ENCODE data around the gene CTDNEP1. TPM values are rescaled to one million over a fixed set of nuclear protein-coding genes. Genes with fewer than 3 reads are reported as not detected.

CTDNEP1 gene
- total RNA-seq, 1 experiment from 2014 or later, result 132 TPM

DNA sequence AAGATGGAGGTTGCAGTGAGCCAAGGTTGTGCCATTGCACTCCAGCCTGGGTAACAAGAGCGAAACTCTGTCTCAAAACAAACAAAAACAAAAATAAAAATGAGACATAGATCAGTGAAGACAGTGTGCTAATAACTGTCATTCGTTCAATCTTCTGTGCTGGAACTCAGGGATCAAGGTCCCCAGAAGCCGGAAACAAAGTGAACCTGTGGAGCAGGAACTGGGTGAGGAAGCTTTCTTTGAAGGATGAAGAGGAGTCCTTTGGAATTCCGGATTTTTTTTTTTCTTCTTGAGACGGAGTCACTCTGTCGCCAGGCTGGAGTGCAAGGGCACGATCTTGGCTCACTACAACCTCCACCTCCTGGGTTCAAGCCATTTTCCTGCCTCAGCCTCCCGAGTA is 27.9 kb upstream of the CTDNEP1 start:
- no peak overlapping the region for H3K27ac ChIP-seq (ENCODE audit: low read length)
- no peak overlapping the region for H3K4me3 ChIP-seq (ENCODE audit: low read depth in 2 of 2, low read length in 2 of 2)
- no peaks in the 10 kb centered on the region for H3K36me3 ChIP-seq (ENCODE audit: control insufficient read depth, insufficient read depth, low read length)
- no peaks in the 10 kb centered on the region for H3K27me3 ChIP-seq (ENCODE audit: control insufficient read depth, insufficient read depth, low read length)
- in situ Hi-C loops (cut with HindIII; ENCODE audit: low pct_unique_long_range_greater_than_20kb, low sequenced_read_pairs) (no loop called here), intact Hi-C loops (cut with micrococcal nuclease; ENCODE audit: unreplicated experiment) (no loop called here)
- TF ChIP-seq TCF7L2 (IDR thresholded peaks at IDR 0.05; ENCODE audit: low read depth, low read length) (no peak), SIN3A (IDR thresholded peaks at IDR 0.05; ENCODE audit: borderline replicate concordance, insufficient read depth, low read depth, low read length) (no peak), POLR2AphosphoS5 (IDR thresholded peaks at IDR 0.05; ENCODE audit: low read depth, low read length) (no peak)
- TF ChIP-seq, protein P1, sequence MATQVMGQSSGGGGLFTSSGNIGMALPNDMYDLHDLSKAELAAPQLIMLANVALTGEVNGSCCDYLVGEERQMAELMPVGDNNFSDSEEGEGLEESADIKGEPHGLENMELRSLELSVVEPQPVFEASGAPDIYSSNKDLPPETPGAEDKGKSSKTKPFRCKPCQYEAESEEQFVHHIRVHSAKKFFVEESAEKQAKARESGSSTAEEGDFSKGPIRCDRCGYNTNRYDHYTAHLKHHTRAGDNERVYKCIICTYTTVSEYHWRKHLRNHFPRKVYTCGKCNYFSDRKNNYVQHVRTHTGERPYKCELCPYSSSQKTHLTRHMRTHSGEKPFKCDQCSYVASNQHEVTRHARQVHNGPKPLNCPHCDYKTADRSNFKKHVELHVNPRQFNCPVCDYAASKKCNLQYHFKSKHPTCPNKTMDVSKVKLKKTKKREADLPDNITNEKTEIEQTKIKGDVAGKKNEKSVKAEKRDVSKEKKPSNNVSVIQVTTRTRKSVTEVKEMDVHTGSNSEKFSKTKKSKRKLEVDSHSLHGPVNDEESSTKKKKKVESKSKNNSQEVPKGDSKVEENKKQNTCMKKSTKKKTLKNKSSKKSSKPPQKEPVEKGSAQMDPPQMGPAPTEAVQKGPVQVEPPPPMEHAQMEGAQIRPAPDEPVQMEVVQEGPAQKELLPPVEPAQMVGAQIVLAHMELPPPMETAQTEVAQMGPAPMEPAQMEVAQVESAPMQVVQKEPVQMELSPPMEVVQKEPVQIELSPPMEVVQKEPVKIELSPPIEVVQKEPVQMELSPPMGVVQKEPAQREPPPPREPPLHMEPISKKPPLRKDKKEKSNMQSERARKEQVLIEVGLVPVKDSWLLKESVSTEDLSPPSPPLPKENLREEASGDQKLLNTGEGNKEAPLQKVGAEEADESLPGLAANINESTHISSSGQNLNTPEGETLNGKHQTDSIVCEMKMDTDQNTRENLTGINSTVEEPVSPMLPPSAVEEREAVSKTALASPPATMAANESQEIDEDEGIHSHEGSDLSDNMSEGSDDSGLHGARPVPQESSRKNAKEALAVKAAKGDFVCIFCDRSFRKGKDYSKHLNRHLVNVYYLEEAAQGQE (IDR thresholded peaks at IDR 0.05; ENCODE audit: insufficient read depth in 1 of 2, low read depth in 2 of 2, low read length in 1 of 2), result no peak
- POLR2A ChIA-PET, result no interaction called here
- CTCF ChIA-PET, result no interaction called here
- no TSS peak for BruUV-seq (replicated peaks)
- no peaks in the 10 kb centered on the region for H3K4me1 ChIP-seq (ENCODE audit: control insufficient read depth, insufficient read depth, low read length)
- H3K9me3 ChIP-seq (ENCODE audit: control insufficient read depth, insufficient read depth, low read depth, low read length), result no peaks in the 10 kb centered on the region
- DNase-seq (ENCODE audit: low read depth, low spot score) (no peak), ATAC-seq (no peak)

DNA sequence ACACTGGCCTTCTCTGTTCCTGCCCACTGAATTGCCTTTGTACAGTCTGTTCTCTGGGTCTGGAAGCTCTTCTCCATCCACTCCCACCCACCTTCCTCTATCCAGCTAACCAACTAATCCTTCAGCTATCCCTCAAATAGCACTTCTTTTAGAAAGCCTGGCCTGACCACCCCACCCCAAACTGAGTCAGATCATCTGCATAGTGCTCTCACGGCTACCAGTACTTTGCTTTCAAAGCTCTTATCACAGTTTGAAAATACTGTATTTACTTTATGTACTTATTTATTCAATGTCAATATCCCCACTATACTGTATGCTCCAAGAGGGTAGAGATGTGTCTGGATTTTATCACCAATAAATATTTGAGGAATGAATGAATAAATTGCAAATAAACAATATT is 15.2 kb upstream of the CTDNEP1 start:
- Histone ChIP-seq H3K36me3 (ENCODE audit: control insufficient read depth, insufficient read depth, low read length) (peaks cover 3% of the 10 kb centered on the region; the same call in 1 of the 2 replicates), H3K4me3 (ENCODE audit: low read depth in 2 of 2, low read length in 2 of 2) (no peak overlapping the region), H3K4me1 (ENCODE audit: control insufficient read depth, insufficient read depth, low read length) (peaks cover 15% of the 10 kb centered on the region), H3K27ac (ENCODE audit: low read length) (no peak overlapping the region), H3K27me3 (ENCODE audit: control insufficient read depth, insufficient read depth, low read length) (no peaks in the 10 kb centered on the region), H3K9me3 (ENCODE audit: control insufficient read depth, insufficient read depth, low read depth, low read length) (no peaks in the 10 kb centered on the region)
- DNase-seq (ENCODE audit: low read depth, low spot score) (no peak), ATAC-seq (no peak)
- TF ChIP-seq, protein P1 (IDR thresholded peaks at IDR 0.05; ENCODE audit: insufficient read depth in 1 of 2, low read depth in 2 of 2, low read length in 1 of 2), result no peak
- TF ChIP-seq SIN3A (IDR thresholded peaks at IDR 0.05; ENCODE audit: borderline replicate concordance, insufficient read depth, low read depth, low read length) (no peak), TCF7L2 (IDR thresholded peaks at IDR 0.05; ENCODE audit: low read depth, low read length) (no peak), POLR2AphosphoS5 (IDR thresholded peaks at IDR 0.05; ENCODE audit: low read depth, low read length) (no peak)
- TF ChIP-seq, protein P2, sequence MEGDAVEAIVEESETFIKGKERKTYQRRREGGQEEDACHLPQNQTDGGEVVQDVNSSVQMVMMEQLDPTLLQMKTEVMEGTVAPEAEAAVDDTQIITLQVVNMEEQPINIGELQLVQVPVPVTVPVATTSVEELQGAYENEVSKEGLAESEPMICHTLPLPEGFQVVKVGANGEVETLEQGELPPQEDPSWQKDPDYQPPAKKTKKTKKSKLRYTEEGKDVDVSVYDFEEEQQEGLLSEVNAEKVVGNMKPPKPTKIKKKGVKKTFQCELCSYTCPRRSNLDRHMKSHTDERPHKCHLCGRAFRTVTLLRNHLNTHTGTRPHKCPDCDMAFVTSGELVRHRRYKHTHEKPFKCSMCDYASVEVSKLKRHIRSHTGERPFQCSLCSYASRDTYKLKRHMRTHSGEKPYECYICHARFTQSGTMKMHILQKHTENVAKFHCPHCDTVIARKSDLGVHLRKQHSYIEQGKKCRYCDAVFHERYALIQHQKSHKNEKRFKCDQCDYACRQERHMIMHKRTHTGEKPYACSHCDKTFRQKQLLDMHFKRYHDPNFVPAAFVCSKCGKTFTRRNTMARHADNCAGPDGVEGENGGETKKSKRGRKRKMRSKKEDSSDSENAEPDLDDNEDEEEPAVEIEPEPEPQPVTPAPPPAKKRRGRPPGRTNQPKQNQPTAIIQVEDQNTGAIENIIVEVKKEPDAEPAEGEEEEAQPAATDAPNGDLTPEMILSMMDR (IDR thresholded peaks at IDR 0.05), result no peak
- CTCF ChIA-PET, result no interaction called here
- in situ Hi-C loops (cut with HindIII; ENCODE audit: low pct_unique_long_range_greater_than_20kb, low sequenced_read_pairs), result no loop called here
- intact Hi-C loops (cut with micrococcal nuclease; ENCODE audit: unreplicated experiment), result no loop called here
- POLR2A ChIA-PET, result interaction anchor here (0.7 kb wide), 2 partner anchors 17 to 28 kb away, joined by 3 to 6 read pairs; partner anchors contain the start of gene PHF23
- no TSS peak for BruUV-seq (replicated peaks)
